HEK293 (cell line): ENCODE data around the gene ZNF764.

Experiments
- GLI4 ChIP-seq: fragments of 450-650 bp; formaldehyde crosslinking; IDR thresholded peaks from 2 replicates; pipeline ENCODE4 v1.5.1; 2016; ENCODE audit warnings: missing biosample characterization, missing genetic modification characterization
- GLIS2 ChIP-seq: fragments of 450-650 bp; formaldehyde crosslinking; IDR thresholded peaks from 2 replicates; pipeline ENCODE4 v1.5.1; 2016; ENCODE audit warnings: missing biosample characterization, missing genetic modification characterization
- KLF16 ChIP-seq: fragments of 450-650 bp; formaldehyde crosslinking; IDR thresholded peaks from 2 replicates; pipeline ENCODE4 v1.5.1; 2017; ENCODE audit warnings: missing biosample characterization, missing genetic modification characterization
- PRDM4 ChIP-seq: fragments of 450-650 bp; formaldehyde crosslinking; IDR thresholded peaks from 2 replicates; pipeline ENCODE4 v1.5.1; 2017; ENCODE audit warnings: missing biosample characterization, missing genetic modification characterization
- REST ChIP-seq: fragments of 450-650 bp; formaldehyde crosslinking; IDR thresholded peaks from 2 replicates; pipeline ENCODE4 v1.5.1; 2016; ENCODE audit warnings: missing biosample characterization, missing genetic modification characterization
- TRIM28 ChIP-seq: IDR thresholded peaks from 2 replicates; pipeline ENCODE4 v1.6.1; 2011; ENCODE audit warnings: low read length, control low read depth, borderline replicate concordance
- ZBTB10 ChIP-seq: fragments of 450-650 bp; formaldehyde crosslinking; IDR thresholded peaks from 2 replicates; pipeline ENCODE4 v1.5.1; 2016; ENCODE audit warnings: missing biosample characterization, missing genetic modification characterization
- ZBTB17 ChIP-seq: fragments of 450-650 bp; formaldehyde crosslinking; IDR thresholded peaks from 2 replicates; pipeline ENCODE4 v1.5.1; 2016; ENCODE audit warnings: missing biosample characterization, missing genetic modification characterization
- ZBTB8A ChIP-seq: fragments of 450-650 bp; formaldehyde crosslinking; IDR thresholded peaks from 2 replicates; pipeline ENCODE4 v1.5.1; 2016; ENCODE audit warnings: missing biosample characterization, missing genetic modification characterization
- ZEB2 ChIP-seq: fragments of 450-650 bp; formaldehyde crosslinking; IDR thresholded peaks from 2 replicates; pipeline ENCODE4 v1.5.1; 2016; ENCODE audit warnings: missing biosample characterization, missing genetic modification characterization
- ZFHX2 ChIP-seq: fragments of 450-650 bp; formaldehyde crosslinking; conservative IDR thresholded peaks from 2 replicates; pipeline ENCODE4 v1.5.1; 2016; ENCODE audit warnings: missing biosample characterization, missing genetic modification characterization
- ZFP41 ChIP-seq: fragments of 450-650 bp; formaldehyde crosslinking; IDR thresholded peaks from 2 replicates; pipeline ENCODE4 v1.5.1; 2016; ENCODE audit warnings: missing biosample characterization, missing genetic modification characterization, borderline replicate concordance
- ZNF24 ChIP-seq: fragments of 450-650 bp; formaldehyde crosslinking; IDR thresholded peaks from 2 replicates; pipeline ENCODE4 v1.5.1; 2016; ENCODE audit warnings: missing biosample characterization, missing genetic modification characterization
- ZNF274 ChIP-seq, 2 experiments: fragments of 200-500 bp in 1 of 2; fragments of 450-650 bp in 1 of 2; sonication (Bioruptor generic) in 1 of 2; formaldehyde crosslinking in 1 of 2; IDR thresholded peaks; 2 replicates each; pipeline versions ENCODE4 v1.5.1 to v1.6.1; 2014 to 2016; ENCODE audit warnings: borderline replicate concordance in 1 of 2, inconsistent platforms in 1 of 2, low read length in 1 of 2, missing biosample characterization in 1 of 2, missing genetic modification characterization in 1 of 2
- ZNF335 ChIP-seq: fragments of 450-650 bp; formaldehyde crosslinking; conservative IDR thresholded peaks from 2 replicates; pipeline ENCODE4 v1.5.1; 2016; ENCODE audit warnings: missing biosample characterization, missing genetic modification characterization
- ZNF449 ChIP-seq: fragments of 450-650 bp; formaldehyde crosslinking; IDR thresholded peaks from 2 replicates; pipeline ENCODE4 v1.5.1; 2017; ENCODE audit warnings: missing biosample characterization, mild to moderate bottlenecking, missing genetic modification characterization, moderate library complexity
- ZNF513 ChIP-seq: fragments of 450-650 bp; IDR thresholded peaks from 2 replicates; pipeline ENCODE4 v1.5.1; 2018; ENCODE audit warnings: missing biosample characterization, missing genetic modification characterization
- ZNF514 ChIP-seq: fragments of 450-650 bp; formaldehyde crosslinking; IDR thresholded peaks from 2 replicates; pipeline ENCODE4 v1.5.1; 2016; ENCODE audit warnings: missing biosample characterization, missing genetic modification characterization
- ZNF580 ChIP-seq: fragments of 450-650 bp; formaldehyde crosslinking; IDR thresholded peaks from 2 replicates; pipeline ENCODE4 v1.5.1; 2016; ENCODE audit warnings: missing biosample characterization, missing genetic modification characterization
- ZNF660 ChIP-seq: fragments of 450-650 bp; IDR thresholded peaks from 2 replicates; pipeline ENCODE4 v1.5.1; 2018; ENCODE audit warnings: missing biosample characterization, mild to moderate bottlenecking, missing genetic modification characterization
- ZNF747 ChIP-seq: fragments of 450-650 bp; formaldehyde crosslinking; IDR thresholded peaks from 2 replicates; pipeline ENCODE4 v1.5.1; 2016; ENCODE audit warnings: missing biosample characterization, missing genetic modification characterization
- ZNF792 ChIP-seq: fragments of 450-650 bp; formaldehyde crosslinking; IDR thresholded peaks from 2 replicates; pipeline ENCODE4 v1.5.1; 2016; ENCODE audit warnings: missing biosample characterization, missing genetic modification characterization
- ZNF843 ChIP-seq: fragments of 450-650 bp; formaldehyde crosslinking; IDR thresholded peaks from 2 replicates; pipeline ENCODE4 v1.5.1; 2016; ENCODE audit warnings: missing biosample characterization, missing genetic modification characterization
- ZSCAN16 ChIP-seq: fragments of 450-650 bp; formaldehyde crosslinking; IDR thresholded peaks from 2 replicates; pipeline ENCODE4 v1.5.1; 2016; ENCODE audit warnings: missing biosample characterization, missing genetic modification characterization

ZNF764 gene

GRCh38 chr16:30571445-30572322 lies 13.5 kb upstream of the ZNF764 start, which contains the start of gene ZNF688 (continued):
- peak; percentile 18; the same call in 1 of the 2 replicates for TF ChIP-seq REST
- TF ChIP-seq ZBTB10 (tag by site-specific recombination): no peak
- TF ChIP-seq ZNF274 (IDR thresholded peaks at IDR 0.05; ENCODE audit: low read length): no peak
- TF ChIP-seq ZNF274 (tag by site-specific recombination; IDR thresholded peaks at IDR 0.05; ENCODE audit: borderline replicate concordance): no peak
- peak; percentile 58; the same call in 1 of the 2 replicates for TF ChIP-seq TRIM28
- TF ChIP-seq ZNF747 (tag by site-specific recombination): no peak
- peak; percentile 66 for TF ChIP-seq ZFHX2 (tag by site-specific recombination)
- peak; percentile 76 for TF ChIP-seq ZEB2 (tag by site-specific recombination)
- 0 out of 2 replicates have a peak, but pooled peaks have one; percentile 3 for TF ChIP-seq PRDM4 (tag by site-specific recombination)
- peak; percentile 26; the same call in 1 of the 2 replicates for TF ChIP-seq KLF16 (tag by site-specific recombination)
- peak; percentile 73 for TF ChIP-seq ZBTB8A (tag by site-specific recombination)
- no peak for TF ChIP-seq ZFP41 (tag by site-specific recombination)
- TF ChIP-seq ZNF660 (tag by site-specific recombination): peak; percentile 85
- peak; percentile 100 for TF ChIP-seq ZNF580
- TF ChIP-seq ZNF513 (tag by site-specific recombination): 0 out of 2 replicates have a peak, but pooled peaks have one; percentile 17
- TF ChIP-seq ZNF449 (tag by site-specific recombination): 0 out of 2 replicates have a peak, but pooled peaks have one; percentile 42
- TF ChIP-seq ZNF24: peak; percentile 81
- no peak for TF ChIP-seq ZNF792 (tag by site-specific recombination)
- no peak for TF ChIP-seq GLI4 (tag by site-specific recombination)
- TF ChIP-seq ZNF514 (tag by site-specific recombination): no peak
- TF ChIP-seq ZNF335: peak; percentile 99
- TF ChIP-seq ZNF843: peak; percentile 4; the same call in 1 of the 2 replicates
- TF ChIP-seq ZBTB17 (tag by site-specific recombination): peak; percentile 97
- TF ChIP-seq ZSCAN16 (tag by site-specific recombination): 0 out of 2 replicates have a peak, but pooled peaks have one; percentile 65
- TF ChIP-seq GLIS2 (tag by site-specific recombination): peak; percentile 33; the same call in 1 of the 2 replicates
